NCI-H187 (cell line): ENCODE measurements around the gene RBM20.

Experiments used
- DNase-seq, 2 experiments: peaks; one replicate each; lab custom pipeline; 2025; lab: John Stamatoyannopoulos, UW

RBM20 gene

DNA sequence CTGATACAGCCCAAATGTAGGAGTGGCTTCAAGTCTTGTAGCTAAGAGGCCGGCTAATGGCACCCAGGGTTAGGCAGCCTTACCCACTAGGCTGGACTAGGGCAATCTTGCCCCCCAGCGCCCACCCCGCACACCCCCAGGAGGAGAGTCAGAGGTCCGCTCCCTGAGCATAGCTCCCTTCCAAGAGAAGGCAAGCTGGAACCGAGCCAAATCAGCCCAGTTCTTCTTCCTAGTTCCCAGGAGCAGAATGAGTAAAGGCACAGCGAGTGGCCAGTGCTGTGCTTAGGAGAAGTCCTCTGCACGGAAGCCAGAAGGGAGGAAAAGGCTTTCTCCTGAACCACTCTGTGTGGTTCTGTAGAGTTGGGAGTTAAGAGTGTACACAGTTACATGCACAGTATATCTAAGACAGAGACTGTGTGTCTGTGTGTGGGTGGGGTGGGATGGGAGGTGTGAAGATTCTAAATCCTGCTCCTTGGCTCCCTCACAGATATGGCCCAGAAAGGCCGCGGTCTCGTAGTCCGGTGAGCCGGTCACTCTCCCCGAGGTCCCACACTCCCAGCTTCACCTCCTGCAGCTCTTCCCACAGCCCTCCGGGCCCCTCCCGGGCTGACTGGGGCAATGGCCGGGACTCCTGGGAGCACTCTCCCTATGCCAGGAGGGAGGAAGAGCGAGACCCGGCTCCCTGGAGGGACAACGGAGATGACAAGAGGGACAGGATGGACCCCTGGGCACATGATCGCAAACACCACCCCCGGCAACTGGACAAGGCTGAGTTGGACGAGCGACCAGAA, 167.8 kb downstream of the RBM20 start:
- DNase-seq = no peak

DNA sequence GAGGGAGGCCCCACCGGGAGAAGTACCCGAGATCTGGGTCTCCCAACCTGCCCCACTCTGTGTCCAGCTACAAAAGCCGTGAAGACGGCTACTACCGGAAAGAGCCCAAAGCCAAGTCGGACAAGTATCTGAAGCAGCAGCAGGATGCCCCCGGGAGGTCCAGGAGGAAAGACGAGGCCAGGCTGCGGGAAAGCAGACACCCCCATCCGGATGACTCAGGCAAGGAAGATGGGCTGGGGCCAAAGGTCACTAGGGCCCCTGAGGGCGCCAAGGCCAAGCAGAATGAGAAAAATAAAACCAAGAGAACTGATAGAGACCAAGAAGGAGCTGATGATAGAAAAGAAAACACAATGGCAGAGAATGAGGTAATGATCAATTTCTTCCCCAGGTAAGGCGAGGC, 168.4 kb downstream of the RBM20 start:
- DNase-seq = no peak

DNA sequence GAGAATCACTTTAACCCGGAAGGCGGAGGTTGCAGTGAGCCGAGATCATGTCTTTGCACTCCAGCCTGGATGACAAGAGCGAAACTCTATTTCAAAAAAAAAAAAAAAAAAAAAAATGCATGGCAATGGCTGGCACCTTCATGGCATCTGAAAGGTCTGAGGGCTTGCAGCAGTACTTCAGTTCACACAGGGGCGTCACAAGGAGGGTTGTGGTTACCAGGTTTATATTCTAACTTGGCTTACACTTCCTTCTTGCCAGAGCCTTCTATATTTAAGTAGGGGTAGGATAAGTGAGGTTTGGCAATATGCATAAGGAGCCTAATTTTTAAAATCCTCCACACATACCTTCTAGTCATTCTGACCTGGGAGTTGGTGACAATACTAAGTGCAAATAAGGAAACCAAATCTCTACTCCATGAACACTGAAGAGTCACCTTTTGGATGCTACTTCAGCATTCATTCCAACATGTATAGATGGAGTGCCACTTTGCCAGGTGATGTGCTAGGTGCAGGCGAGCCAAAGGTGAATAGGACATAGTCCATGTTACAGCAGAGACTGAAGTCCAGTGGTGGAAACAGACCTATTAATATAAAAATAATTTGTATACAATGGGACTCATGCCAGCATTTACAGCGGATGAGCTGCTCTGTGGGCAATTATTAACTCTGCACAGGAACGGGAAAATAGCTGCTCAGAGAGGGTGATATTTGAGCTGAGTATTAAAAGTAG, 169.8 kb downstream of the RBM20 start:
- DNase-seq = no peak

DNA sequence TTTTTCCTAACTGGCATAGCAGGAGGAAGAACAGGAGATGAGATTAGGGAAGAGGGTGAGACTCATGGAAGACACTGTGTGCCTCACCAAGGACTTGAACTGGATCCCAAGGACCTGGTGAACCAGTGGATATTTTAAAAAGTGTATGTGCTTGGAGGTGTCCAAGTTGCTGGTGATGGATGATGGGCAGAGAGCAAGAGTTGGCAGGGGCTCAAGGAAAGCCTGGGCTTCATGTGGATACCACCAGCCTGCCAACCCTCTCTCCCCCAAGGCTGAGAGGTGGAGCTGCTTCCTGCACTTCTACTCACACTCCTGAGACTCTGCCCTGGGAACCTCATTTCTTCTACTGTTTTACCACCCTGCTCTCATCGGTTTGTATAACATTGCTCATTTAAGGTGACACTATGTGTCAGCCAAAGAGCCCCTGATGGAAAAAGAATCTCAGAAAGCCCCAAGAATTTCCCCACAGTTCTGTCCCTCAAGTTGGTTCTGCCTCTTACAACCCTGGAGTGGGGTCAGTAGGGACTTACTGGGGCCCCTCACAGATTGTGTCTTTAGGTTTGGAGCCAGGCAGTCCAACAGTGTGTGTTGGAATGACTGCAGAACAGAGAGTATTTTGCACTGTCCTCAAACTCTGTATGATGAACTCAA, 171.3 kb downstream of the RBM20 start:
- no peak for DNase-seq

DNA sequence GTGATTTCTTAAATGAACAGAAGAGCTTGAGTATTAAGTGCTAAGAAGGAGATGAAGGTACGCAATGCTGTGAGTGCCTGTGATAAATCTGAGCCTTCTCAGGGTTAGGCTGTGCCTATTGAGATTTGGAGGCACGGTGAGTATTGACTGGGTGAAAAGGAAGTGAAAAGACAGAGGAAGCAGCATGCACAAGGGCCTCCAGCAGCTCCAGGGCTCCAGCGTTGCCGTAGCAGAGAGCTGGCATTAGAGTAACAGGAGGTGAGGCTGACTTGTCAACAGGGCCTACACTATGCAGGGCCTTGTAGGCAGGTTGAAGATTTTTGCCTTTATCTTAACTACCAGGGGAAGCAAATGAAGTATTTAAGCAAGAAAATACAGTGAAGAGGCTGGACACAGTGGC, 173.5 kb downstream of the RBM20 start:
- DNase-seq = no peak

DNA sequence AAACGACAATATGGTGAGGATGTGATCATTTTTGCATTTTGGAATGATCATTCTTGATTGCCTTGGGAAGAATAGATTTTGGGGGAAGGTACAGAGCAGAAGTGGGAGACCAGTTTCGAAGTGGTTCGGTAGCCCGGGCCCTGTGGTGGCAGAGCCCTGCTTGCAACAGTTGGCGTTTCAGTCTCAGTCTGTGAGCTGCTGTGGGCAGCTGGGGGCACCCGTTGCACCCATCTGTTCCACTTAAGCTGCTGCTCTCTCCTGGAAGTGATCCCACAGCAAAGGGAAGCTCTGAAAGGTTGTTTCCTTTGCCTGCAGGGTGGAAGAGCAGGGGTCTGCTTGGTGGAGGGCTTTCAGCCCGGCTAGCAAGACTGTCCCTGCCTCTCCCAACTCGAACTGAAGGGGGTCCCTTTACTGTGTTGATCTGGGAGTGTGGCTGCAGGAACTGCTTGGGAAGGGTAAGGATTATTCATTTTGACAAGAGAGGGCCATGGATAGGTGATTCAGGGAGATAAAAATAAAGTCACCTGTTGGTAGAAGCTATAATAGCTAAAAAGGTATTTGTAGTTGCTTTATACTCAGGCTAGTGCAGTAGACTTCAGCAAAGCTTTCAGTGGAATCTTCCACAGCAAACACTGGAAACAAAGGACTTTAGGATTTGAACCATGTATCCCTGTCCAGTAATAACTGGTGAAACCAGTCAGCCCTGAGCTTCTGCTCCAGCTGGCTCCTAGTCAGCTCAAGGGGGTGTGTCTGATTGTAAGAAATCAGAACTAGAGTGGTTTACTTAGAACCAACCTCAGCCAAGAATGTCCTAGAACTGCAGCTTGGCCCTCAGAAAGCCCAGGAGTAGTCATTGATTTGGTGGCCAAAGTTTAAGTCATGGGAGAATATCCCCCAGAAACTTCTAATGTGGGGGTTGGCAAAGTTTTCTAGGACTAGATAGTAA, 174.4 kb downstream of the RBM20 start:
- no peak for DNase-seq

DNA sequence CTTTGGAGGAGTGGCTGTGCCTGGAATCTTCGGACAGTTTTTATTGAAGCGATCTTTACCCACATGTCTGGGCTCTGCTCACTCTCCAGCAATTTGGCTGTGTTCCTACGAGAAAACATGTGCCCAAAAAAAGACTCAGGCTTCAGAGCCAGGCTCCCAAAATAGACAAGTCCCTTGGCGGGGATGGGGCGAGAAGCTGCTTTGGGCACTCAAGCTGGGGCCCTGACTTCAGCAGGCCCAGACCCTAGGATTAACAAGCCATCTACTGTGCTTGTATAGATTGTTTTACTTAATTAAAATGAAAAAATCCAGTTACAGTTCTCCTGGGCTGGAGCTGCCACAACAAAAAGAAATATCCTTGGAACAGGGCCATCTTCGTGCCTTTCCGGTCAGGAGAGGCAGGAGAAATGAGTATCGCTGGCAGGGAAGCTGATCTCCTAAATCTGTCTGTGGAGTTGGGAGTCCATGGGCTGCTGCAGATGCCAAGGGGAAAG, 176.2 kb downstream of the RBM20 start:
- no peak for DNase-seq

DNA sequence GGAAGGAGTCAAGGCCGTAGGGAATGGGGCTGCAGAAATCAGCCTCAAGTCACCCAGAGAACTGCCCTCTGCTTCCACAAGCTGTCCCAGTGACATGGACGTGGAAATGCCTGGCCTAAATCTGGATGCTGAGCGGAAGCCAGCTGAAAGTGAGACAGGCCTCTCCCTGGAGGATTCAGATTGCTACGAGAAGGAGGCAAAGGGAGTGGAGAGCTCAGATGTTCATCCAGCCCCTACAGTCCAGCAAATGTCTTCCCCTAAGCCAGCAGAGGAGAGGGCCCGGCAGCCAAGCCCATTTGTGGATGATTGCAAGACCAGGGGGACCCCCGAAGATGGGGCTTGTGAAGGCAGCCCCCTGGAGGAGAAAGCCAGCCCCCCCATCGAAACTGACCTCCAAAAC, 177.4 kb downstream of the RBM20 start:
- DNase-seq = no peak

DNA sequence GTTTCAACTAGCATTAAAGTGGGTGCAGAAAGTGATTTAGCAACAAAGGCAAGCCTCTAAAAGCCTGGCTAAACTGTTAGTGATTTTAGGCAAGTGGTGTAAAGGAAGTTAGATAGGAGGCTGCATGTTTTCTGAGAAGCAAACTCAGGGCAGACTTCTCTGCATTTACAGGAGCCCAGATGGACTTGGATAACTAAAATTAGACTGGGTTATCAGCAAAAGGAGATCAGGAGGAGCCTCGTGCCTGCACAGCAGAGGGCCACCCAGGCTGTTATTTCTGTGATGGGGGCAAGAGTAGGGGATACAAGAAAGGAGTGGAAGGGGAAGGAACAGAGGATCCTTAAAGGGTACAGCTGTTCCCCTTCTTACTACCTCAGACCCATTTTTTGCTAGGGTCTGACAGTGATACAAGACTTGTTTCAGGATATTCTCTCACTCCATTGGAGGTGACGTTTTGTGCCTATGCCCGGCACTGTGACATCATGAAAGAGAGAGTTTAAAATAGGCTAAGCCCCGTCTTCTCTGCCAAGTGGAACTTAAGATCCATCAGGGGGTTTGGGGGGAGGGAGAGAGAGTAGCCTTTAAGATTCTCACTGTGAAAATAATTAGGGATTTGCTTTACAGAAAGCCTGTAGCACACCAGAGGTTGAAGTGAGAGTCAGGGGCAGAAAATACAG, 178.0 kb downstream of the RBM20 start:
- no peak for DNase-seq

DNA sequence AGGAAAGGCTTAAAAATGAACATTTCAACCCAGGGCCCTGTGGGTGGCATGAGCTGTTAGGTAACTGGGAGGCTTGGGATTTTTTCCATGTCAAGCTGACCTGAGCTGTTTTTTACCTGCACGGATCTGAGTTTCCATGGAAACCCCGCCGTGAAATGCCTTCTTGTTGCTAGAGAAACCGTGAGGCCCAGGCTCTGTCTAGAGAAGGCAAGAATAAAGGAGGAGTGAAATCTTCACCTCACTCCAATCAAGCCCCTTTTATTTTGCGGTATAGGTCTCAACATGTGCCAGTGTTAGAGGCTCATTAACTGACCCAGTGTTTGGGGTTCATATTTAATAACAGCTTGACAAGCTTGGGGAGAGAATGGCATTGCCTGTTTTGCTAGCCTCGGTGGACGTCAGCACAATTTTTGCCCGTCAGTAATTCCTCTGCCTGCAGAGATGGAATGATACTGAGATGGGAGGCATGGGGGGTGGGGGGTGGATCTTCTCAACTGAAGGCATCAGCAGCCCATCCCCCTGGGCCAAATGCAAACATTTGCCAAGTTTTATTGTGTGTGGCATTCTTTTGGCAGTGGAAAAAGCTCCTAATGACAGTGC, 178.7 kb downstream of the RBM20 start:
- no peak for DNase-seq

DNA sequence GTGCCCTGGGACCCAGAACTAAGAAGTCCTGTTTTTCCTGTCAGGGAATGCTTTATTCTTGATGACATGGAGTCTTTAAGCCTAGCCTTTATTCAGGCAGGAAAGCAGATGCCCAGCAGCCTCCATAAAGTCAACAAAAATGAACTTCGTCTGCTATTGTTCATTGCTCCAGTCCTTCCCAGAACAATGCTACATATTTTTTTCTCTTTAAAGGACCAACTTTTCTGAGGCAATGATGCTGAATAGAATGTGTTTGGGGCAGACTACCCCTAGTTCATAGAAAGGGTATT, 180.0 kb downstream of the RBM20 start:
- no peak for DNase-seq

DNA sequence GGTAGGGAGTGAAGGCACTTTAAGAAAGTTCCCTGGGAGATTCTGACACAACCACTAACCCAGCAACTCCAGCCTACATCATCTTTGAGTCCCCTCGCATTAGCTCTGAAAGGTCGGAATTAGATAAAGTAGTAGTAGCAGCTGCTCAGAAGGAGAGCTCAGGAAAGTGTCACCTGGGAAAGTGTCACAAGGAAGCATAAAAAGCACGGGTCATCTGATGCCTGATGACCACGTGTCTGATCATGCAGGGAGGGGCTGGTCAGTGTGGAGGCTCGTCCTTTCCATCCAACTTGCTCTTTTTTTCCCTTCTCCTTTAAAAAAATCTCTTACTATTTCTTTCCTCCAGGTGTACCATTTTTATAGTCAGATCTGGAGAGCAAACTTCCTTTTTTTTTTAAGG, 180.5 kb downstream of the RBM20 start:
- no peak for DNase-seq

DNA sequence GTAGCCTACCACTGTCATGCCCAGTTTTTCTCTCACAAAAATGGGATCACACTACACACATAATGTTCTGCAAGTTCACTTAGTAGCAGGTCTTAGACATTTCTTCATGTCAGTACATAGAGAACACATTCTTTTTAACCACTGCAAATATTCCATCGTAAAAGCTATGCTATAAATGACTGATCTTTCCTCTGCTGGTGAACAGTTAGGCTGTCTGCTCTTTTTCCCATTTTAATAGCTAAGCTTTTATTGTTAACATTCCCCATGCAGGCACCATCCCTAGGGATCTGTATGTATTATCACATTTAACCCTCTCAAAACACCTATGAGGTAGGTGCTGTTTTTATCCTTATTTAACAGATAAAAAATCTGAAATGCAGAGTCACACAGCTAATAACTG, 181.4 kb downstream of the RBM20 start:
- DNase-seq = no peak

DNA sequence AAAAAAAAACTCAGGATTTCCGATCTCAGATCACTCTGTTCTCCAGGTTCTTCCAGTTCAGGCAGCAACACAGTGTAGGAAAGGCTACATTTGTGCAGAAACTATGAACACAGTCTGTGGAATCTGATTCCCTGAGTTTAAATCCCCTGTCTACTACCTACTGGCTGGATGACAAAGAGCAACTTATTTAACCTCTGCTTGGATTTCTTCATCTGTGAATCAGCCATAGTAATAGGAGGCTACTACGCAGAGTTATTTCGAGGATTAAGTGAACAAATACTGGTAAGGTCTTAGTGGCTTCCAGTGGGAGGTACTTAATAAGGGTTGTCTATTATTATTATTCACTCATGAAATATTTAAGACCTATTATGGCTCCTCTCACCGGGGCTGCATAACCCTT, 183.3 kb downstream of the RBM20 start:
- no peak for DNase-seq

DNA sequence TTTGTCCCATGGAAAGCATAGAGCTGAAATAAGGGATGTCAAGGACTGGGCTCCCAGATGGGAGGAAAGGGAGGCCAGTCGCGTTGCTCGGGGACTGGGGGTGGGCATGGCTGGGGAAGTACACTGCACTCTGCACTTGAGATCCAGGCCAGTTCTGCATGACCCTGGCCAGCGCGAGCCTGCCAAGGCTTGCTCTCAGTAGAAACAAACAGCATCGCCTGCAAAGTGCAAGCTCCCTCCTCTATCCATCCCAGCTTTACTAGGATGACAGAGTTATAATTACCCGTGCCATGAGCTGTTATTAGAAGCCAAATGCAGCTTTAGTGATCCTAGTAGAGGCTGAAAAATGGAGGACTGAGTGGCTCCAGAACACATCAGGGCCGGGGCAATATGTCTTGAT, 183.7 kb downstream of the RBM20 start:
- no peak for DNase-seq

DNA sequence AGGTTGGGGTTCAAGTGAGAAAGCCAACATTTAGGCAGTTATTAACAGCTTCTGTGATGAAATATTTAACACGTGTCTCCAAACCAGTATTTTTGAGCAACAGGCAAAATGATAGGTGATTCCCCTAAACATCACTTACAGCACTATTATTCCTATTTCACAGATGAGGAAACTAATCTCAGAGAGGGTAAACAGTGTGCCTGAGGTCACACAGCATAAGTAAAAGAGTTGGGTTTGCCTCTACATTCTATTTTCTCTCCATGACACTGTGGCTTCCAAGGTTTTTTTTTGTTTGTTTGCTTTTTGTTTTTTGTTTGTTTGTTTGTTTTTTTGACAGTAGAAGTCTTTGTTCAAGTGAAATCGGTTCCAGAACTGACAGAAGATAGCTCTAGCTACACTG, 184.4 kb downstream of the RBM20 start:
- DNase-seq = no peak

DNA sequence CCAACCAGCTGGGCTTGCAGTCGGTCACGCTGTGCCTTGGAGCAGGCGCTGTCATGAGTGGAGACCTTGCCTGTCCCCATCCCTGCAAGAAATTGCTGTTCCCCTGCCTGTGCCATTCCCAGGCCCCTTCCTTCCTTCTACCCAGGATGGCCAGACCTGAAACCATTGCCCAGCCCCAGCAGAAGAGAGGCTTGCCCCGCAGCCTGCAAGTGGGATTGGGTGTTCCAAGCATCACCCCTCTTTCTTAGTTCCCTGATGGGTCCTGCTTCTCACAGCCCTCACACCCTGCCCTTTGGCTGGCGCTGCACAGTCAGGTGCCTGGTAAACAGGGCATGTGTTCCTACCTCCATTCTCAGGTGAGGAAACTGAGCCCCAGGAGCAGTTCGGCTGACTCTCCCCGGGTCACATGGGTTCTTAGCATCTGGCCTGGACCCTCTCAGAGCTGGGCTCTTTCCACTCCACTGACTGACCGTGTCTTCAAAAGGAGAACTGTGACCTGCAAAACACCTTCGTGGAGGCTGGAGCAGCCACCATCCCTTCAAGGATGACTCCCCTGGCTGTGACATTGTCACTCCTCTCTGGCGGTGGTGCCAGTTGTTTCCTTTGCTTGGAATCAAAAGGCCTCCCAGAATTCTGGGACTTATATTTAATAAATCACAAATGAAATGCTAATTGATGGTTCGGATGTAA, 185.7 kb downstream of the RBM20 start:
- no peak for DNase-seq

DNA sequence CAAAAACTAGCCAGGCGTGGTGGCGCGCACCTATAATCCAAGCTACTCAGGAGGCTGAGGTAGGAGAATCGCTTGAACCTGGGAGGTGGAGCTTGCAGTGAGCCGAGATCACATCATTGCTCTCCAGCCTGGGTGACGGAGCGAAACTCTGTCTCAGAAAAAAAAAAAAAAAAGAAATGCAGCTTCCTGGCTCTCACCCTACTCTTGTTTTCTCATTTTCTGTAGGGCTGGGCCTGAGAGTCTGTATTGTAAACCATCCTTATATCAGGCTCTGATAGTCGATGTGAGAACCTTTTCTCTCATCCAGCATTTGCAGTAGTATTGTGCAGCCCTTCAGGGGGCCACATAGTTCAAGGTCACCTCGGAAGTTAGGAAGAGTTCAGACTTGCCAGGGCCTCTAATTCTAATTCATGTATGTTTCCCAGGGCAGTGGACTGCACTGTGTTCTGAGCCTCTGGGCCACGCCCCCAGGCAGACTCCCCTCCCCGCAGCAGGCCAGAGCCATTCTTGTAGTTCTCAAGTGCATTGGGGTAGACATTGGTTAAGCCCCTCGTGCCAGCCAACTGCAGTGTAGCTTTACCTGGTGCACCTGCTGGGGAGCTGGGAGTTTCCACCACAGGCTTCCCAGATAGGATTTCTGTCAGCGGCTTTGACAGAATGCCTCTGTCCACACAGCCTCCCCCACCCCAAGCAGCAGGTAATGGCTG, 189.3 kb downstream of the RBM20 start:
- no peak for DNase-seq

DNA sequence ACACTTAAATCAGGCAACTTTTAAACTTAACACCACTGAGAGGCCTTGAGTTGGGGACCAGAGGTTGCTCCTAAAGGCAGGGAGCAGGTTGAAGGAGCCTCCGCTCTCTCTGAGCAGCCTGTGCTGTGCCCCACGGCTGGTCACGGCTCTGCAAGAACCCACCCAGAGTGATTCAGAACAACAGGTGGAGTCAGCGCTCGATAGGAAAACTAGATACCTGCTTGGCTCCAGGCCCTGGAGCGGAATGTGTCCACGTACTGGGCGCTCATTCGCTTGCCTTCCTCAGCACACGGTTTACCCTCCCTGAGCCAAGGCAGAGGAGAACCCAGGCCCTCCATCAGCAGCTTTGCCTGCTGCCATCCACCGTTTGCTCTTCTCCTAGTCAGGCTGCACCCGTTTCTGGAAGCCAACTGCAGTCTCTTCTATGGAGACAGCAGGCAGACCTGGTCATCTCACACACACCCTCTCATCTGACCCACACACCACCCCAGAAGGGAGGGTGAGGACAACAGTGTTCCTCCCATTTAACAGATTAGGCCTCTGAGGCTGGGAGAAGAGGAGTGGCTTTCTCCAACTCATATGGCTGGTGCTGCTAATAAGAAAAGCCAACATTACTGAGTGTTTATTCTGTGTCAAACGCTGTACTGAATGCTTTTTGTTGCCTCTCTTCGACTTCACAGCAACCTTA, 189.9 kb downstream of the RBM20 start:
- no peak for DNase-seq
